HG03039 (cell line): ENCODE measurements around the gene HMX1.

Source experiments
- ATAC-seq: cut with Tn5 transposase; IDR thresholded peaks from one replicate; pipeline ENCODE4 v1.9.1; 2021; ENCODE audit warnings: mild to moderate bottlenecking, moderate library complexity; ENCODE audit not compliant: unreplicated experiment

Gene HMX1

DNA sequence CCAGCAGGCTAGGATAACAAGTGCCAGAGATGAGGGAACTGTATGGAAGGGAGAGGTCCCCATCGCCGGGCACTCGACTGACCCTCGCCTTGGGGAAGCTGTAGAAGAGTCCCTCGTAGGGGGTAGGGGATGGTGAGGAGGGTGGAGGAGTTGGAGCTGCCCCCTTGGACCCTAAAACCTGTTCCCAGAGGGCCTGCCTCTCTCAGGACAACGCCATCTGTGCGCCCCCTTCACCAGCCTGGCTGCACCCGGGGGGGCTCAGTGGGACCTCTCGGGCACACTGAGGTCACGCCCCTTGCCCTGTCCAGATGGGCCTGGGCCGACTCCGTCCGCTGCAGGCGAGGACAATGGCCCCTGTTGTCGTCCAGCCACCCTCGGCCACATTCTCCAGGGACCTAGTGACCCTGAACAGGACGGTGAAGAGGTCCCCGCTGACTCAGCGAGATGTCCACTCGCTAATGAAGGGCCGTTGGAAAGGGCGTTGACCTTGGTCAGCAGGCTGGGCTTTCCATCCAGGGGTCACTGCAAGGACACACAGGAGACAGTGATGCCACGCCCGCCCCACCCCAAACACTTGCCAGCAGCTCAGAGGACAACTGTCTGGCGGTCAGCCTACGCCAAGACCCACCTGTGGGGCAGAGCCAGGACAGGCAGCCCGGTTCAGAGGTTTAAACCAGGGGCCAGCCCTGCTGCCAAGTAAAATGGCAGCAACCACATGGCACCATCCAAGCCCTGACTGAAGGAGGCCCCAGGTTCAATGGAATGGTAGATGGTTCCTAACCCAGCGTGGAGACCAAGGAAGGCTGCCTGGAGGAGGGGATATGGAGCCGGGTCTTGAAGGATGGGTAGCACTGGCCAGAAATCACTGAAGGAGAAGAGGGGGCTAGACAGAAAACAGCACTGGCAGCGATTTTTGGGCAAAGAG lies 51.2 kb downstream of the HMX1 start:
- no peak for ATAC-seq

DNA sequence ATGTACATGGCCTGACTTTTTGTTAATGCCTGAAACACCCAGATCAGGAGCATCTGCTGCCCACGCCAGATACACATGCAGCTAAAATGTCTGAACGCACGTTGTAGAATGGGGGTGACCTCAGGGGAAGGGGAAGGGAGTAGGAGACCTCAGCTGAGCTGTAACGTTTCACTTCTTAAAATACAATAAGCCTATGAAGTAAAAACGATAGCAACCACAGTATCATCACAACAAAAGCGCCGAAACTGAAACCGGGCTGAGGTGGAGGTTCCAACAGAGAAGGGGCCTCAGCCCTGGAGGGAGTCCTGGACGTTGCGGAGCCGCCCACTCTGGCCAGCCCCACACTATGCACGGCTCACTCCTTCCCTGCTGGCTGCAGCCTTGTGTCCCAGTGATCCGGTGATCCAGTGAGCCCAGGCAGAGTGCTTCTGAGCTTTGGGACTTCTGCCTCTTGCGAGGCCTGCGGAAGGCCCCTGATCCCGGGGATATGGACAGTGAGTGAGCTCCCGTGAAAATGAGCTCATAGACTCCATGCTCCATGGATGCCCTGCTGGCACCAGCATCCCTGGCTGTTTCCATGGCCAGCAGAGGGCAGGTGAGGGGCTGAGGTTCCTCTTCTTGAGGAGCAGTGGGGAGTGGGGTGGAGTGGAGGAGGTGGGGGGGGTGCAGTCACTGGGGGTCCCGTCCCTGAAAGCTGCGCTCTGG lies 52.0 kb downstream of the HMX1 start:
- ATAC-seq: no peak

DNA sequence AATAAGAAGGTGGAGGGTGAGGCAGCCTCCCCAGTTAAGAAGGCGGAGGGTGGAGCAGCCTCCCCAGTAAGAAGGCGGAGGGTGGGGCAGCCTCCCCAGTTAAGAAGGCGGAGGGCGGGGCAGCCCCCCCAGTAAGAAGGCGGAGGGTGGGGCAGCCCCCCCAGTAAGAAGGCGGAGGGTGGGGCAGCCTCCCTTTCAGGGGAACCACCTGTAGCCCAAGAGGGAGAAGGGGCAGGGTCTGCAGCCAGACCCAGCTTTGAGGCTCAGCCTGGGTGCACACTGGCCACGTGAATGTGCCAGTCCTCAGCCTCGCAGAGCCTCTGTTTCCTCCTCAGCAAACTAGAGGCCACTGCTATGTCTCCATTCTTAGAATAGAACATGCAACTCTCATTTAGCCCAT lies 52.6 kb downstream of the HMX1 start:
- ATAC-seq: no peak

DNA sequence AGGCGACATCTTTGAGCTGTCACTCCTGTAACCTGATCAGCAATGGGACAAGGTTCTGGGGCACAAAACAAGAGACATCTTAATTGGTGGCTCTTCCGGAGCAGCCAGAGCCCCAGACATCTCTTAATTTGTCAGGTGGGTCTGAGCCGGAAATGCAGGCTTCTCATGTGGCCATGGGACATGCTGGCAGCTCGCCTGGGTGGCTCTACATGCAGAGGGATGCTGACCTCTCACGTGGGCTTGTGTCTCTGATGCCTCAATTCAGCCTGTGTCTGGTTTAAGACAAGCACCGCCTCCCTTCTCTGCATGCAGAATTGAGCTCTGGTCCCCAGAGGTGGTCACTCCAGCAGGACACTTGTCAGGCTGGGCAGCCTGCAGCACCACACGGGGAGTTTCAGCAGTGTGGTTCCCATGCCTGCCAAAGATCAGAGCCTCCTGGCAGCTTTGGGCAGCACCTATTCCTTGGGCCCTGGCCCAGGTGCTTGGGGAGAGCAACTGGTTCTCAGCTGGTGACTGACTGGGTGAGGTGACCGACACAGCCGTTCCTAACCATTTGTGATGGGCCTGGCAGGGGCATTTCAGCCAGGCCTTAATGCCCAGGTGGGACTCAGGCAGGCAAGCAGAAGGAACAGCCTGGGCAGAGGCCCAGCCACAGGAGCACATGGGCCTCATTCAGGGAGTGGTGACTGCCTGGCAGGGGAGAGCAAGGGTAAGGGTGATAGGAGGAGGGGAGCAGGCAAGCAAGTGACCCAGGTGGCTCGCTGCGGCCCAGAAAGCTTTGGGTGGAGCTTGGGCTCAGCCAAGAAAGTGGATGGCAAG lies 53.4 kb downstream of the HMX1 start:
- no peak for ATAC-seq

DNA sequence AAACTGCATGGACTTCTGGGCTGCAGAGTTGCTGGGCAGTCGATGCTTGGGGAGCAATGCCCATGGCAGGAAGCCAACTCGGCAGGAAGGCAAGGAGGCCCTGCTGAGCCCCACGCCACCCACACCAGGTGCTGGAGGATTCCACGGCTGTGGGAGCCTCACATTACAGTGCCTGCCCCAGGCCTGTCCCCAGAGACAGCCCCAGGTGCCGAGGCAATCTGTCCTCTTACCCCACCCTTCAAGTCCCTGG lies 53.9 kb downstream of the HMX1 start:
- no peak for ATAC-seq

DNA sequence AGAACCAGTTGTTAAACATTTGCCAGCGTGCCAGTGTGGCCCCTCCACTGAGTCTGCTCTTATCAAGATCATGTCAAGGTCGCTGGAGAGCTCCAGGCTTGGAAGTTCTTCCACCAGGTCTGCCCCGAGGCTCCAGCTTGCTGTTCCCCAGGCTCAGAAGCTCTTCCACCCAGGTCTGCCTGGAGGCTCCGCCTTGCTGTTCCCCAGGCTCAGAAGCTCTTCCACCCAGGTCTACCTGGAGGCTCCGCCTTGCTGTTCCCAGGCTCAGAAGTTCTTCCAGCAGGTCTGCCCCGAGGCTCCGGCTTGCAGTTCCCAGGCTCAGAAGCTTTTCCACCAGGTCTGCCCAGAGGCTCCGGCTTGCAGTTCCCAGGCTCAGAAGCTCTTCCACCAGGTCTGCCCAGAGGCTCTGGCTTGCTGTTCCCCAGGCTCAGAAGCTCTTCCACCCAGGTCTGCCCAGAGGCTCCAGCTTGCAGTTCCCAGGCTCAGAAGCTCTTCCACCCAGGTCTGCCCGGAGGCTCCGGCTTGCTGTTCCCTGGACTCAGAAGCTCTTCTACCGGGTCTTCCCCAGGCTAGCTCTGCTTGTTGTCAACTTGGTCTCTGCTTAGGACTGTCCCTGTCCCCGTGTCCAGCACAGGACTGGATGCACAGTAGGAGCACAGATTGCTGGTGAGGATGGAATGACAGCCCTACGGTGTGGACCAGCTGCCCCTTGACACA lies 54.4 kb downstream of the HMX1 start:
- ATAC-seq: no peak
